CD4-positive, alpha-beta T cell treated with Interleukin-15 for 1 hour (primary cell): ENCODE results near the gene COL27A1.

ENCODE experiments used
- DNase-seq: peaks from one replicate; pipeline ENCODE4 v3.0.0-alpha.2; 2020

The COL27A1 gene

DNA sequence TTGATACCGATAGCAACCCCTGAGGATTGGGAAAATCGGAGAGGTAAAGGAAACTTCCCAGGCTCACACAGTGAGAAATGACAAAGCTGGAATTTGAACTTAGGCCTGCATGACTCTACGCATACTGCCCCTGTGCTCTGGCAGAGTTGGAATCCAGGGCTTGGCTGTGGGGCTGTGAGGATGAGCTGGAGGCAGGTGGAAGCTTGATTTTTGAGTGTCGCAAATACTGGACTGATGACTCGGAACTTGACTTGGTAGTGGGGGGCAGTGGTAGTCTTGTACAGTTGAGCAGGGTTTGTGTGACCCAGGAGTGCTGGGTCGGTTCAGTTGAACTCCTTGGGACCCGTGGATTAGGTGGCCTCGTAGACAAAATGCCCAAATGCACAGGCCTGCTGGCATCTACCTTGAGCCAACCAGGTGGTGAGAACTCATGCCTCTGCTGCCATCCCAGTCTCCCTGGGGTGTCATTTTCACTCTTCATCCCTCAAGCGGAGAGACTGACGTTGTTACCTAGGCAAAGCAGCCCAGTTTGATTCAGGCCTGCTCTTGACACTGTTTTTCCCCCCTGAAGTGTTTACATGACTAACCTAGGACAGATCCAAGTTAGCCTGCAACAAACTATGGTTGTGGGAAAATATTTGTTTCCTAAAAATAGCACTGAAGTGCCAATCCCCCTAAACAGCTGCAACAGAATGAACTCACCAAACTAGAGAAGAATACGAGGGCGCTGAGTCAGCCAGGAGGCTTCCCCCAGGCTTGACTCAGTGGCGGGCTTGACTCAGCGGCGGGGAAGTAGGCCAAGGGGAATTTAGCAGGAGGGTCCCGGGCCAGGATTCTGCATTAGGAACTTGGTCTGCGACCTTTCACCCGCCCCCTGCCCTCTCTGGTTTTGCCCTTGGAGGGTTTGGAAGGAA is 121.8 kb downstream of the COL27A1 start:
- DNase-seq: peak; percentile 13

DNA sequence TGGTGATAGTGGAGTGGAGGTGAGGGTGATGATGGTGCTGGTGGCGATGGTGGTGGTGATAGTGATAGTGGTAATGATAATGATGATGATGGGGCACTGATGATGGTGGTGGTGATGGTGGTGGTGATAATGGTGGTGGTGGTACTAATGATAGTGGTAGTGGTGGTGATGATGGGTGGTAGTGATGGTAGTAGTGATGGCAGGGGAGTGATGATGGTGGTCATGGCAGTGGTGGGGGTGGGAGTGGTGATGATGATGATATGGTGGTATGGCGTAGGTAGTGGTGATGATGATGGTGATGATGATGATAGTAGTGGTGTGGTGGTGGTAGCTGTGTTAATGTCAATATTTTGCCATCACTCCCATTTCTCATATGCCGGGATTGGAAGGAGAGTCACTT is 123.0 kb downstream of the COL27A1 start:
- peak; percentile 7 for DNase-seq

DNA sequence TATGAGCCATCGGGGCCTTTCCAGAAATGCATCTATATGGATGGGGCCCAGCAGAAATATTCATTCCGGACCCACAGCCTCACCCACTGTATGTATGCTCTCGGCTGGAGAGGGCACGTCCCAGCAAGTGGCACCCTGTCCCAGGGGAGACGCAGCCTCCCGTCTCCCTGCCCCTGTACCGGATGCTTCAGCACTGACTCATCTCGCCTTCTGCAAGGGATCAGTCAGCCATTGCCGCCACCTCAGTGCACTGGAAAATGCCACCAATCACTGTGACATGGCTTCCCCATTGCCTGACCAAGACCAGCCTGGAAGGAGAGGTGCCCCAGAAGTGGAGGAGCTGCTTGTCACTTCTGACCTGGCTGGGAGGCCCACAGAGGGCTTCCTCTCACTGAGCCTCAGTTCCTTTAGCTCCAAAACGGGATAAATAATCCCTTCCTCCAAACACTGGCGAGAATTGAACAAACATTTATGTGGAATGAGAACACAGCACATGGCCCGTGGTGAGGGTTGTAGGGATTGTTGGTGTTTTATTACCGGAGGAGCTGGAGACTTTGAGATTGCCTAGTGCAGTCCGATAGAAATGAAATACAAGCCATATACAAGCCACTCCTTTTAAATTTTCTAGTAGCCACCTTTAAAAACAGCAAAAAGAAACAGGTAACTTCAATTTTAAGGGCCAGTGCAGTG is 123.7 kb downstream of the COL27A1 start:
- peak; percentile 2 for DNase-seq

DNA sequence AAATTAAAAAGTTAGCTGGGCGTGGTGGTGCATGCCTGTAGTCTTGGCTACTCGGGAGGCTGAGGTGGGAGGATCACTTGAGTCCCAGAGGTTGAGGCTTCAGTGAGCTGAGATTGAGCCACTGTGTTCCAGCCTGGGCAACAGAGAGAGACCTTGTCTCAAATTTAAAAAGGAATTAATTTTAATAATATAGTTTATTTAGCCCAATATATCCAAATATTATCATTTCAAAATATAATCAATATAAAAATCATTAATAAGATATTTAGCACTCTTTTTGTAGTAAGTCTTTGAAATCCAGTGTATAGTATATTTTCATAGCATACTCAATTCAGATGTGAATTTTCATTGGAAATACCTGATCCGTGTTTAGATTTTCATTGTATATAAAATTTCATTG is 124.4 kb downstream of the COL27A1 start:
- DNase-seq: no peak

DNA sequence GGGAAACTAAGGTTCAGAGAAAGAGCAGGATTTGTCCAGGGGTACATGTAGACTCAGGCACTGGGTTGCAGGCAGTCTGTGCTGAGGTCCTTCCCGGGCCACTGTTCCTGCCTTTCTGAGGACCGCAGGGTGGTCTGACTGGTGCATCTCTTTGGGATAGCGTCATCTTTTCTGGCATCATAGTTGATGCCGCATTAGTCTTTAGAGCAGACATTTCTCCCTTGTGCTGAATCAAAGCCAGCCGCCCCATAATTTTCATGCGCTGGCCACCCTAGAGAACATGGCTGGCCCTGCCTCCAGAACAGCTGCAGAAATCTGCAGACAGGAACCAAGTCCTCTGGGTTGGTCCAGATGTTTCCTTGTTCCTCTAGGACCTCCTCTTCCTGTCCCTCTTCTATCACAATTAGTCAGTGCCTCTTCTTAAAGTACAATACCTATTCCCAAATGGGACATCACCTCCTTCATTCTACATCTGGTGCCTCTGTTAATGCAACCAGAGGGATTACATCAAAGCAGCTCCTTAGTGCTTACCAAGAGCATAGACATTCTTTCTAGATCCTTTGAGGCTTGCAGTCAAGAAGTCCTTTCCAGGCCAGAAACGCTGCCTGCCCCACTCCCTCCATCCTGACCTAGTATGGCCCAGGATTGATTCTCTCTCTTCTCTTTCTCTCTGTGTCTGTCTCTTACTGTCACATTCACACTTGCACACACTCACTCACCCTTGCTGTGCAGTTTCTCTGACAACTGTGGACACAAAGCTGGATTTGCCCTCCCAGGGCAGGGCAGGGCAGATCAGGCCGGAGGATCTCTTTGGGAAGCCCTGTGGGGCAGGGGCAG is 125.5 kb downstream of the COL27A1 start:
- DNase-seq: peak; percentile 3

DNA sequence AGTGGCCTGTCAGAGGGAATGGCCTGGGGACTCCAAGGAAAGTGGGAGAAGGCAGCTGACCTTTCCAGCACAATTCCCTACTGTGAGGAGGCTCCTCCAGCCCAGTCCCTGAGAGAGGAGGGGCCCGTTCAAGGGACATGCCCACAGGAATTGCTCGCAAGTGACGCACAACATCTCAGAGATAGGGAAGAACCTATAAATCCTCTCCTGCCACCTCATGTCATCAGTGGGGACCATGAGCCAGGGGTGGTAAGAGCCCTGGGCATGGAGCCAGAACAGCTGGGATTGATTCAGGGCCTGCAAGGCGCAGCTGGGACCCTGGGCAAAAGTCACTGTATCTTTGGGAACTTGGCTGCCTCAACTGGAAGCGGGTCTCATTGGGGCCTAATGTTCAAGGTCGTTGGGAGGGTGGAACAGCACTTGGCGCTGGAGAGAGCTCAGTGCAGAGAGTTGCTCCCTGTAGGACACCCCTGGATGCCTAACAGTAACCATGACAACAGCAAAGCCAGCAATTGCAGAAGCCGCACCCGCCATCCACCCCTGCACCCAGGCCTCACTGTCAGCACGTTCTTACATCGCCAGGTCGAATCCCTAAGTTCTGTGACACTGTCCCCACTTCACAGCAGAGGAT is 126.3 kb downstream of the COL27A1 start:
- peak; percentile 9 for DNase-seq

DNA sequence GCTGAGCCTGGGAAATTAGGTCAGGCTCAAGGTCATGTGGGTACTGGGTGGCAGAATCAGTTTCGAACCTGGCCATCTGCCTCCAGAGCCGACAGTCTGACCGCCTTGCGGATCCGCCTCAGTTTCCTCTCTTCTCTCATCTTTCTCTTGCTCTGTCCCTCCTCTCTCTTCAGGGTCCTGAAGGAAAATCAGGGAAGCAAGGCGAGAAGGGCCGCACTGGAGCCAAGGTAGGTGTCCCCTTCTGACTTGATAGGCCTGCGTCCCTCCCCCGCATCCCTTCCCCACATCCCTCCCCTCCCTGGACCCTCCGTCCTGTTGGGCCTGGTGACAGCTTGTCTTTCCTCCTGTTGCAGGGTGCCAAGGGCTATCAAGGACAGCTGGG is 126.8 kb downstream of the COL27A1 start:
- DNase-seq: peak; percentile 11

DNA sequence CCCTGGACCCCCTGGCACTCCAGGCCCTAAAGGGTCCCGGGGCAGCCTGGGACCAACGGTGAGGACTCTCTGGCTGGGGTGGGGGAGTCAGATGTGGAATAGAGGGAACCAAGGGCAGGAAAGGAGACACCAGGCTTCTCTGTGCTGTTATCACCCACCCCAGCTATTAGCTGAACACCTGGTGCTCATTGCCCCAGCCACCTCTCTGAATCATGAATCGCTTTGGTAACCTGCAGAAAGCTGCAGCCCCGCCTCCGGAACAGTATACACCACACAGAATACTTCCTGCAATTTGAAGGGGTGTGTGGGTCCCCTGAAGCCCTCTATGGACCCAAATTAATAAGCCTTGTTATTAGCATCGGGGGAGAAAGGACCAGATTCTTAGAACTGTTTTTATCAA is 127.2 kb downstream of the COL27A1 start:
- DNase-seq: no peak

DNA sequence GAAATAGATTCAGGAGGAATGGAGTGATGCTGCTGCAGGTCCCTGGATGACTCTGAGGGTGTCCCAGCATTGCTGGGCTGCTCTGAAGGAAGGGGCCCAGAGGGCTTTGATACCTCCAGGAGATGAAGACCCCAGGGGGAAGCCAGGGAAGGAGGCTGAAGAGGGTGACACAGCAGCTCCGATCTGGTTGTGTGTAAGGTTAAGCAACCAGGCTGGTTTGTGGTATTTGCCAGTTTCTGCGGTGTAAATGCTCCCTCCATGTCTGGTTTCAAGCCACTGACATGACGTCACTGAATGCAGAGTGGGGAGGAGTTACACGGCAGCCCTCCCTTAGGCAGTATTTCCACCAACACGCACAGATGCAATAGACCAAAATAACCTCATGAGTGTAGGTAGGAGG is 127.6 kb downstream of the COL27A1 start:
- DNase-seq: peak; percentile 15

DNA sequence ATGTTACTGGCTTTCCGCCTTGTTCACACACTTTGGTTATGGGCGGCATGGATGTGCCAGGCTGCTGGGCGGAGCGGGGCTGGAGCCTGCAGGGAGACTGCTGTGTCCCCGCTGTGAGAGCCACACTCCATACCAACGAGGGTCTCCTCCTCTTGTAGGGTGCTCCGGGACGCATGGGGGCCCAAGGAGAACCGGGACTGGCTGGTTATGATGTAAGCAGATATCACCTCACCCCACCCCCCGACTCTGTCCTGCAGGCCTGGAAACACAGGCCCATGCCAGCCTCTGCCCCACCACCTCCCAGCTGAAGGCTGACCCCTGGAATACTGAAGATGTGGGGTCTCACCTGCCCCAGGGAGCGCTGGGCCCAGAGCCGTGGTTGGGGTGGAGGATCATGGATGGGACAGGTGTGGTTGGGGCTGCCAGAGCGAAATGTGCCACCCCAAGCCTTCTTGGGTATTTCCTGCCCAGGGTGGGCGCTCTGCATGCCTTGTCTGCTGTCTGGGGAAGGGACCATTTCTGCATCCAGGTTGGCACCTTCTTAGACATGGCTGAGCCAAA is 128.3 kb downstream of the COL27A1 start:
- DNase-seq: peak; percentile 6

DNA sequence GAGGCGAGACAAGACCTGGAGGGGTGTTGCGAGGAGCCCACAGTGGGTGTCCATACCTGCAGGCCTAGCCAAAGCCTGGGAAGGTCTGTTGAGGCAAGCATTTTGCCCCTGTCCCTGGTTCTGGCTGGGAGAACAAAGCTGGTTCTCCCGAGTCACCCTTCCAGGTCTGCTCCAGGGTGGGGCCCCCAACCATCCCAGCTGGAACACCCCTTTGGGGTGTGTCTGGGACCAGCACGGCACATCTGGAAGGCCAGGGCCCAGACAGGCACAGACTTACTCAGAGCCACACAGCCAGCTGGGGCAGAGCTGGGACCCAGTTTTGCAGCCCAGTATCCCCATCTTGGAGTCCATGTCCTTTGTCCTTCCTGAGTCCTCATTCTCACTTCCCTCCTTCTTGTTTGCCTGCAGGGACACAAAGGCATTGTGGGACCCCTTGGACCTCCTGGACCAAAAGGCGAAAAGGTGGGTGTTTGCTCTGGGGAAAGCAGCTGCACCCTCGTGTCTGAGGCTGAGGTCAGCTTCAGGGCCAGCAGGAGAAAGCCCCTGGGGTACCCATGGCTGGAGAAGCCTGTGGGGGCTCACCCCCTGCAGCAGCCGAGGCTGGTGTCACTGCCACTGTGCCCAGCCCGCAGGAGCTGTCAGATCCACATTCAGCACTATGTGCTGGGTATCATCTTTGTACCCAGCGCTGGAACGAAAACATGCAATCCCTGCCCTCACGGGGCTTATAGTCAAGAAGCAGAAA is 129.2 kb downstream of the COL27A1 start:
- DNase-seq: peak; percentile 12

DNA sequence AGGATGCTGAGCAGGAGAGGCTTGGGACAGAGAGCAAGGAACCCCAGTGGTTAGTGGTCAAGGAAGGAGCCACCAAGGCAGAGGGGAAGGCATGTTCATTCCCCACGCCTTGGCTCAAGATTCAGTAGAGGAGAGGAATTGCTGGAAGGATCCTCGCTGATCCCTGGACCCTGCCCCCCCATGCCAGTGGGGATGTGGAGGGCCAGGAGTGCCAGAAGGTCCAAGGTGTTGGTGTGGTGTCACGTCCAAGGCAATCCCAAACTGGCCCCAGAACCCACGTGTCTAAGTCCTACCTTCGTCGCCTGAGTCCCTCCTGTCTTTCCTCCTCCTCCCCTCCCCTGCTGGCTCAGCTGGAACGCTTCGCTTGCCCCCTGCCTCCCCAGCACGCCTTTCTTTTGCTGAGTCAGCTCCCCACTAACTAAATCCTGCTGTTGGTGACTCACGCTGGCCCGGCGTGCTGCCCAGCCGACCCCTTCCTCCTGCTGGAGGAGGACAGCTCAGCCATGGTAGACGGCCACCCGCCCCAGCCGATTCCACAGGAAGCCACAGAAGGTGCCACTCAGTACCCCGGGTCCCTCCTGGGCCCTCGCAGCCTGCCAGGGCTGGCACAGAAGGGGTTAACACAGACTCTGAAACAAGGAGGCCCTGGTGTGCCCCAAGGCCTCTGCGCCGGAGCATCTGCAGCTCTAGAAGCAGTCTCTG is 130.0 kb downstream of the COL27A1 start:
- peak; percentile 15 for DNase-seq

DNA sequence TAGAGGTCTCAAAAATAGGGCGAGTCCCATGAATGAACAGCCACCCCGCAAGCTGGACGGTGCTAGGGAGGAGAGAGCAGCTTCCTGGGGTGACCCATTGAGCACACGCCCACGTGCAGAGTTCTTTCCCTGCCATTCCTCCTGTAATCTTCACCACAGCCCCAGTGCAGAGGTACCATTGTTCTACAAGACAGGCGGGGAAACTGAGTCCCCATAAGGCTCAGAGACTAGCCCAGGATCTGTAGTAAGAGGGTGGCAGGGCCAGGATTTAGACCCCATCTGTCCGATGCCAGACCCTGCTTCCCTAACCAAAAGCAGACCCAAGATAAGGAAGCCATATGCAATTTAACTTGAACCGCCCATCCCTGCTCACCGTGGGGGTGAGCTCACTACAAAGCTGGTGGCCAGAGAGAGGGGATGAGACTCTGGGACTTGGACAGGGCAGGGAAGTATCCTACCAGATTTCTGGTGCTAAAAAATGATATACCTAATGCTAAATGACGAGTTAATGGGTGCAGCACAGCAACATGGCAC is 130.9 kb downstream of the COL27A1 start:
- DNase-seq: peak; percentile 11

DNA sequence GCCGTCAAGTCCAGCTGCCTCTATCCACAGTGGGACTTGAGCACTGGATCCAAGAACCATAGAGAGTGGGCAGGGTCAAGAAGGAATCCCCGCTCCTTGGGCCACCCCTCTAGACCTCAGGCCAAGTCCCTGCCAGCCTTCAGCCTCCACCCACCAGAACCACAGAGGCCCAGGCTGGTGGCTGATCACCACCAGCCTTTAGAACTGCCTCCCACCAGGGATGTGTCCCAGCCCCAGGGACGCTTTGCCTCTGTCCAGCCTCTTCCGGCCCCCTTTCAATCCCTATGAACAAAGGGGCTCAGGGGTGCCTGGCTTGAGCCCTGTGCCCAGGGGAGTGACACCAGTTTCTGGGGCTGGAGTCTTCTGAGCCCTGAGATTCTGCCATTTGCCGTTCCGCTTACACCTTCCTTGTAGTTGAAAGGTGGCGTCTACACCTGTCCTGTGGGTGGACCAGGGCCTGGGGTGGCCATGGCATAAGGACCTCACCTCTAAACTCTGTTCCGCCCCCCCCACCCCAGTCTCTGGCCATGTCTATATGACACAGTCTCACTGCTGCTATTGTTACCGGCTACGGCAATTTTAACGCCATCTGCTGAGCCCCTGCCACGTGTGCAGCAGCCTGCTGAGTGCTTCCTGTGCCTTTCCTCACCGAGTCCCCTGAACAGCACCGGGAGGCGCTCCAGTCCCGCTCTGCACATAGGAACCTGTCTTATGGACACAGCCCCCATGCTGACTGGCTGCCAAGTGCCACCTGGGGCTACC is 131.8 kb downstream of the COL27A1 start:
- peak; percentile 13 for DNase-seq

DNA sequence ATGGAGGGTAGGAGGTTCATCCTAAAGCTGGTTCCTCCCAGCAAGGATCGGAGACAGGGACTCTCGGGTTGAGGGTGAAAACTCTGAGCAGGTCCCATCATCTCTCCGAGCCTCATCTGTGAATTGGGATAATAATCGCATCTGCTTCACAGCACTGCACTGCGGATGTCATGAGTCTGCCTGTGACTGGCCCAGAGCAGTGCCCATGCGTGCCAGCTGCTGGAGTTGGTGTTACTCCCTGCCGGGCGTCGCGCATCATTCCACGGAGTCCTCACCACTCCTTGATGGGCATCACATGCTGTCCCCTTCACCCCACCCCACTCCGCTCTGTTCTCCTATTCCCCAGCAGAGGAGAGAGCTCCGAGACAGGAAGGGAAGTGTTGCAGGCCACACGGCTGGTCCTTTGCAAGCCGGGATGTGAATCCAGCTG is 132.4 kb downstream of the COL27A1 start:
- peak; percentile 15 for DNase-seq

DNA sequence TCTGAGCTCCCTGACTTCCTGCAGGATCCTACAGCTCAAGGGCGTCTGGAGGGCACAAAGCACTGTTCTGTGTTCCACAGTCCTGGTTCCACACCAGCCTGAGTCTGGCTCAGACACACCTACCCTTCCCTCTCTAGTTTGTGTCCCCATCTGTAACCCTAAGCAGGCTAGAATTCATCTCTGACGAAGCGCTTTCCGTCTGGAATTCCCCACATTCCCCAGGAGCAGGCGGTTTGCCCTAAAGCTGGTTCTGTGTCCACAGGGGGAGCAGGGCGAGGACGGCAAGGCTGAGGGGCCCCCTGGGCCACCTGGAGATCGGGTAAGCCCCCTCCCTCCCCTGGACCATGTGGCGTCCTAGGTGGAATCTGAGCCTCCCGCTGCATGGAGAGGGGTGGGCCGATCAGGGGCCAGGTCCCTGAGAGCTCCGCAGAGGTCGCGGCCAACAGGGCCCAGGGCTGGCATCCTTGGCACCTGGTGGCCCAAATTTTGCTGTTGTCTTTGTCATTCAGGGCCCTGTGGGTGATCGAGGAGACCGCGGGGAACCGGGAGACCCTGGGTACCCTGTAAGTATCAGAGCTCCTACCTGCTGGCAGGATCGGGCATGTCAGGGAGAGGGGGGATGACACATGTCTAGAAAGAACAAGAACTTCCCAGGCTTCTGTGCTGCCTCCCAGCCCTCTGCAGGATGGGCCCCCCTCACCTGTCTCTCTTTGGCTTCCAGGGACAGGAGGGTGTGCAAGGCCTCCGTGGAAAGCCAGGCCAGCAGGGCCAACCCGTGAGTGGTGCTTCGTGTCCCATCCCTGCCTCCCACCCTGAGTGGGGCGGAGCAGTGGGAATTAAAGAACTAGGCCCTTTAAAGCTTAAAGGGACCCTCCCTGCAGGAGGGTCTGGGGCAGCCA is 133.1 kb downstream of the COL27A1 start:
- peak; percentile 15 for DNase-seq

DNA sequence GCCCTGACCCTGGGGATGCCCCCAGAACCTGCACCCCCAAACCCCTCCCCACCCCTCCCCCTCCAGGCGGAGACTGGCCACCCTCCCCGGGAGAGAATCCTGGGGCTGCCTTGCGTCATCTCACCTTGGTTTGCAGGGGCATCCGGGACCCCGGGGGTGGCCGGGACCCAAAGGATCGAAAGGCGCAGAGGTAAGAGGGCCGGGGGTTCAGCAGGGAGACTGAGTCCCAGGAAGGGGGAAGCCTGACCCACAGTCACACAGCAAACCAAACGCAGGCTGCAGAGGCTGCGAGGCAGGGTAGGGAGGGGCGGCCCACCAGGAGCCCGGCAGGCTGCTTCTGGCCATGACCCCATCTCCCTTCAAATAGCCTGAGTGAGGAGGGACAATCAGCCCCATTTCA is 133.8 kb downstream of the COL27A1 start:
- DNase-seq: no peak

DNA sequence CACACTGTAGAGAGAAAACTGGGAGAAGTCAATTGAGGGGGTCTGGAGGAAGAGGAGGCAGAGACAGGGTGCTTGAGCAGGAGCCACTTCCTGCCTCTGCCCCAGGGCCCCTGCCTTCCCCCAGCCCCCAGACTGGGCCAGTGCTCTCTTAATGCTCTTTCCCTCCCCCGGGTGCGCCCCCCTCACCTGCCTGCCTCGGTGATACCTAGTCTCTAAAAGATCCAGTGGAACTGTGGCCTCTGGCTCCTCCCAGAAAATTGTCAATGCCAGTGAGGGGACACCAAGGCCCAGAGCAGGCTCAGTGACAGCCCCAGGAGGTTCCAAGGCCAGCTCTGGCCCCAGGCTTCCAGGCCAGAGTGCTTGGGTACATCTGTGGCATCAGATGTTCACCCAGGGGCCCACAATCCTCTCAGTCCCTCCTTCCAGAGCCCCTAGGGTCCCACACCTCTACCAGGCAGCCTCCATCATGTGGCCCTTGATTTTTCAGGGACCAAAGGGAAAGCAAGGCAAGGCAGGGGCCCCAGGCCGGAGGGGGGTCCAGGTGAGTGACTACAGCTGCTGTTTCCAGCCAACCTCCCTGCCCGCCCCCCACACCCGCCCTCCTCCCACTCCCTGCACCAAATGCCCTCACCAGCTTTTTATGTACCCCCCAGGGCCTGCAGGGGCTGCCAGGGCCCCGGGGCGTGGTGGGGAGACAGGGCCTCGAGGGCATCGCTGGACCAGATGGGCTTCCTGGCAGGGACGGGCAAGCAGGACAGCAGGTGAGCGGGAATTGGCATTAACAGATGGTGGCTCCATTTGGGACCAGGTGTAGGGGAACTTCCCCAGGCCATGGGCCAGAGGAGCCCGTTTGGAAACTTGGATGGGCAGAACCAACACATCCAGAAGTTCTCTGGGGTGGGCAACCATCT is 134.5 kb downstream of the COL27A1 start:
- no peak for DNase-seq
